Peyer's patch (tissue), 4 donors: Measurements from ENCODE around the gene OPRL1. TPM values are rescaled to one million over a fixed set of nuclear protein-coding genes. Genes with fewer than 3 reads are reported as not detected.

Experiments used
- DNase-seq, 3 donors: peaks; one replicate each; pipeline ENCODE4 v3.0.0-alpha.2; 2017 to 2019
- H3K27ac ChIP-seq, 4 donors: fragments of 200-600 bp; sonication (generic); one replicate each; pipeline ENCODE4 v1.5.1; 2016 to 2019
- H3K27me3 ChIP-seq, 2 donors: fragments of 200-600 bp; sonication (generic); one replicate each; pipeline ENCODE4 v1.5.1; 2019
- H3K36me3 ChIP-seq, 3 donors: fragments of 200-600 bp; sonication (generic); one replicate each; pipeline ENCODE4 v1.5.1; 2016 to 2019
- H3K4me1 ChIP-seq, 4 donors: fragments of 200-600 bp; sonication (generic); one replicate each; pipeline ENCODE4 v1.5.1; 2016 to 2019
- H3K4me3 ChIP-seq, 4 donors: fragments of 200-600 bp; sonication (generic); 1 replicate in 3 of 4; 2 replicates in 1 of 4; pipeline ENCODE4 v1.5.1; 2016 to 2019; ENCODE audit warnings: mild to moderate bottlenecking in 1 of 4
- H3K9me3 ChIP-seq, 4 donors: fragments of 200-600 bp; sonication (generic); one replicate each; pipeline ENCODE4 v1.5.1; 2016 to 2019; ENCODE audit warnings: mild to moderate bottlenecking in 1 of 4
- CTCF ChIP-seq, 6 experiments: fragments of 450-650 bp in 4 of 6; fragments of 200-600 bp in 2 of 6; sonication (generic) in 1 of 6; IDR thresholded peaks; one replicate each; pipeline ENCODE4 v1.5.1; 2017 to 2019; ENCODE audit warnings: antibody characterized with exemption in 6 of 6, mild to moderate bottlenecking in 3 of 6, moderate library complexity in 1 of 6
- POLR2A ChIP-seq, 2 donors: fragments of 450-650 bp; IDR thresholded peaks; one replicate each; pipeline ENCODE4 v1.5.1; 2017; ENCODE audit warnings: antibody characterized with exemption in 2 of 2, mild to moderate bottlenecking in 2 of 2, moderate library complexity in 2 of 2
- total RNA-seq, 4 donors: library from RNA; depleted of rRNA; stranded (reverse); fragments of >200 nt; gene quantifications; one replicate each; pipeline ENCODE4 v1.1.0, GENCODE V29; 2016

OPRL1 gene
- total RNA-seq, 4 donors from 2014 or later, result 0.27 TPM; not detected in 3

- Histone ChIP-seq H3K4me3 (no peak overlapping the region), H3K27ac (peak overlapping the region in 1 of 4 donors; percentile 66), H3K9me3 (no peaks in the 10 kb centered on the region), H3K36me3 (no peaks in the 10 kb centered on the region), H3K27me3 (peaks cover 0 to 19% of the 10 kb centered on the region in 2 donors), H3K4me1 (peaks cover 0 to 21% (median 4%) of the 10 kb centered on the region in 4 donors)
- no peak for DNase-seq
- TF ChIP-seq POLR2A (IDR thresholded peaks at IDR 0.05), result no peak
- TF ChIP-seq CTCF (IDR thresholded peaks at IDR 0.05), result no peak
Measured at GRCh38 chr20:64100946-64101688, 21.2 kb downstream of the OPRL1 start.

GRCh38 chr20:64101731-64102621 lies 22.1 kb downstream of the OPRL1 start:
- peak overlapping the region; percentile 39 to 58 (median 44) for H3K4me3 ChIP-seq
- peaks cover 0 to 20% (median 4%) of the 10 kb centered on the region in 4 donors for H3K4me1 ChIP-seq
- peak in 2 of 3 donors; percentile 60 to 77 for DNase-seq
- peak overlapping the region in 1 of 4 donors; percentile 25 for H3K27ac ChIP-seq
- H3K9me3 ChIP-seq, result no peaks in the 10 kb centered on the region
- H3K27me3 ChIP-seq, result peaks cover 0 to 19% of the 10 kb centered on the region in 2 donors
- TF ChIP-seq POLR2A (IDR thresholded peaks at IDR 0.05) (no peak), CTCF (IDR thresholded peaks at IDR 0.05) (peak; percentile 35 to 82 (median 54))
- H3K36me3 ChIP-seq, result no peaks in the 10 kb centered on the region

- peaks cover 0 to 19% of the 10 kb centered on the region in 2 donors for H3K27me3 ChIP-seq
- no peaks in the 10 kb centered on the region for H3K36me3 ChIP-seq
- no peak overlapping the region for H3K27ac ChIP-seq
- DNase-seq, result no peak
- peak overlapping the region; percentile 39 to 58 (median 44) for H3K4me3 ChIP-seq
- peaks cover 0 to 20% (median 4%) of the 10 kb centered on the region in 4 donors for H3K4me1 ChIP-seq
- H3K9me3 ChIP-seq, result no peaks in the 10 kb centered on the region
- TF ChIP-seq CTCF (IDR thresholded peaks at IDR 0.05) (no peak), POLR2A (IDR thresholded peaks at IDR 0.05) (no peak)
Measured at GRCh38 chr20:64102647-64103354, 22.9 kb downstream of the OPRL1 start.

GRCh38 chr20:64103871-64104666 lies 24.2 kb downstream of the OPRL1 start:
- Histone ChIP-seq H3K9me3 (no peaks in the 10 kb centered on the region), H3K27ac (no peak overlapping the region), H3K4me3 (no peak overlapping the region), H3K27me3 (peaks cover 0 to 19% of the 10 kb centered on the region in 2 donors), H3K4me1 (peaks cover 0 to 20% (median 4%) of the 10 kb centered on the region in 4 donors), H3K36me3 (no peaks in the 10 kb centered on the region)
- TF ChIP-seq CTCF (IDR thresholded peaks at IDR 0.05), result no peak
- peak in 2 of 3 donors; percentile 3 to 38 for DNase-seq
